H9 (cell line): ENCODE data around the gene FAAH. TPM values are rescaled to one million over a fixed set of nuclear protein-coding genes. Genes with fewer than 3 reads are reported as not detected.

Source experiments
- DNase-seq: peaks from one replicate; pipeline ENCODE4 v3.0.0-alpha.2; 2017
- H2AFZ ChIP-seq: one replicate; pipeline ENCODE4 v1.6.1; 2013; ENCODE audit warnings: mild to moderate bottlenecking, low read length, control low read depth, moderate library complexity
- H2AK5ac ChIP-seq: 2 replicates; pipeline ENCODE4 v1.6.1; 2013; ENCODE audit warnings: low read length, control low read depth, mixed read lengths; ENCODE audit not compliant: insufficient read length
- H2BK120ac ChIP-seq: one replicate; pipeline ENCODE4 v1.6.1; 2013; ENCODE audit warnings: low read depth, mild to moderate bottlenecking, low read length, control low read depth, inconsistent platforms; ENCODE audit not compliant: poor library complexity, severe bottlenecking
- H2BK12ac ChIP-seq: 2 replicates; pipeline ENCODE4 v1.6.1; 2013; ENCODE audit warnings: low read length, control low read depth, mixed read lengths, low read depth; ENCODE audit not compliant: insufficient read length
- H2BK15ac ChIP-seq: 2 replicates; pipeline ENCODE4 v1.6.1; 2013; ENCODE audit warnings: low read depth, low read length, control low read depth
- H2BK20ac ChIP-seq: one replicate; pipeline ENCODE4 v1.6.1; 2013; ENCODE audit warnings: low read depth, mild to moderate bottlenecking, low read length, control low read depth, inconsistent platforms; ENCODE audit not compliant: poor library complexity, severe bottlenecking
- H2BK5ac ChIP-seq: 2 replicates; pipeline ENCODE4 v1.6.1; 2013; ENCODE audit warnings: low read length, control low read depth, mixed read lengths; ENCODE audit not compliant: insufficient read length
- H3K14ac ChIP-seq: 2 replicates; pipeline ENCODE4 v1.6.1; 2013; ENCODE audit warnings: low read length, control low read depth; ENCODE audit not compliant: insufficient read depth
- H3K18ac ChIP-seq: 2 replicates; pipeline ENCODE4 v1.6.1; 2013; ENCODE audit warnings: low read depth, mild to moderate bottlenecking, mixed read lengths, low read length, control low read depth; ENCODE audit not compliant: insufficient read length
- H3K23ac ChIP-seq: 2 replicates; pipeline ENCODE4 v1.6.1; 2013; ENCODE audit warnings: low read length, control low read depth, mixed read lengths, low read depth; ENCODE audit not compliant: insufficient read length
- H3K23me2 ChIP-seq: 2 replicates; pipeline ENCODE4 v1.6.1; 2013; ENCODE audit warnings: low read depth, mild to moderate bottlenecking, mixed read lengths, low read length, control low read depth; ENCODE audit not compliant: insufficient read length, poor library complexity, severe bottlenecking
- H3K27ac ChIP-seq: 2 replicates; pipeline ENCODE4 v1.5.1; 2013; ENCODE audit warnings: low read length, control low read depth, mixed read lengths, low read depth; ENCODE audit not compliant: insufficient read length
- H3K27me3 ChIP-seq: 2 replicates; pipeline ENCODE4 v1.6.1; 2013; ENCODE audit warnings: low read length, control low read depth, inconsistent platforms; ENCODE audit not compliant: insufficient read depth
- H3K4ac ChIP-seq: 2 replicates; pipeline ENCODE4 v1.6.1; 2013; ENCODE audit warnings: low read depth, mild to moderate bottlenecking, control low read depth, inconsistent platforms, low read length, moderate library complexity
- H3K4me1 ChIP-seq: 2 replicates; pipeline ENCODE4 v1.6.1; 2013; ENCODE audit warnings: low read length, control low read depth, inconsistent platforms; ENCODE audit not compliant: insufficient read depth
- H3K4me2 ChIP-seq: 2 replicates; pipeline ENCODE4 v1.6.1; 2013; ENCODE audit warnings: low read length, control low read depth, mixed read lengths; ENCODE audit not compliant: insufficient read length, insufficient read depth
- H3K56ac ChIP-seq: 2 replicates; pipeline ENCODE4 v1.6.1; 2013; ENCODE audit warnings: low read depth, mild to moderate bottlenecking, mixed read lengths, low read length, control low read depth; ENCODE audit not compliant: insufficient read length
- H3K79me1 ChIP-seq: 2 replicates; pipeline ENCODE4 v1.6.1; 2013; ENCODE audit warnings: low read depth, mild to moderate bottlenecking, moderate library complexity, low read length, control low read depth, inconsistent platforms; ENCODE audit not compliant: insufficient read depth, poor library complexity, severe bottlenecking
- H3K79me2 ChIP-seq: 2 replicates; pipeline ENCODE4 v1.6.1; 2013; ENCODE audit warnings: low read length, control low read depth, inconsistent platforms; ENCODE audit not compliant: insufficient read depth
- H3K9ac ChIP-seq: 2 replicates; pipeline ENCODE4 v1.6.1; 2013; ENCODE audit warnings: low read length, control low read depth, mixed read lengths; ENCODE audit not compliant: insufficient read length; ENCODE audit errors: extremely low read depth
- H3K9me3 ChIP-seq: one replicate; pipeline ENCODE4 v1.6.1; 2013; ENCODE audit warnings: low read depth, low read length, inconsistent platforms; ENCODE audit not compliant: control insufficient read depth
- H3T11ph ChIP-seq: one replicate; pipeline ENCODE4 v1.6.1; 2013; ENCODE audit warnings: mild to moderate bottlenecking, low read length, control low read depth, inconsistent platforms
- H4K20me1 ChIP-seq: one replicate; pipeline ENCODE4 v1.6.1; 2013; ENCODE audit not compliant: control insufficient read depth, insufficient read length, insufficient read depth
- H4K5ac ChIP-seq: 2 replicates; pipeline ENCODE4 v1.6.1; 2013; ENCODE audit warnings: low read depth, mild to moderate bottlenecking, mixed read lengths, low read length, control low read depth; ENCODE audit not compliant: insufficient read length
- H4K8ac ChIP-seq: replicated peaks from 2 replicates; pipeline ENCODE4 v1.6.1; 2013; ENCODE audit warnings: low read length, control low read depth, mixed read lengths, low read depth; ENCODE audit not compliant: insufficient read length
- H4K91ac ChIP-seq: 2 replicates; pipeline ENCODE4 v1.6.1; 2013; ENCODE audit warnings: low read depth, mild to moderate bottlenecking, moderate library complexity, mixed read lengths, low read length, control low read depth; ENCODE audit not compliant: insufficient read length
- H3K27ac Mint-ChIP-seq, 3 experiments: 2 replicates in 2 of 3; 3 replicates in 1 of 3; pipeline ENCODE4 v1.8.0; 2020 to 2021; ENCODE audit warnings: mixed read lengths in 3 of 3, mild to moderate bottlenecking in 1 of 3, moderate library complexity in 1 of 3
- H3K27me3 Mint-ChIP-seq: 2 replicates; pipeline ENCODE4 v1.8.0; 2021; ENCODE audit warnings: low read depth, mild to moderate bottlenecking, moderate library complexity, mixed read lengths
- H3K36me3 Mint-ChIP-seq, 3 experiments: 2 replicates in 2 of 3; 3 replicates in 1 of 3; pipeline ENCODE4 v1.8.0; 2020 to 2021; ENCODE audit warnings: low read depth in 3 of 3, mixed read lengths in 3 of 3; ENCODE audit not compliant: insufficient read depth in 1 of 3
- H3K4me1 Mint-ChIP-seq, 2 experiments: 2 replicates each; pipeline ENCODE4 v1.8.0; 2020; ENCODE audit warnings: mixed read lengths in 2 of 2
- H3K4me3 Mint-ChIP-seq, 2 experiments: 2 replicates in 1 of 2; 3 replicates in 1 of 2; pipeline ENCODE4 v1.8.0; 2020 to 2021; ENCODE audit warnings: mild to moderate bottlenecking in 2 of 2, mixed read lengths in 2 of 2, moderate library complexity in 1 of 2
- H3K9me3 Mint-ChIP-seq, 2 experiments: 2 replicates in 1 of 2; 3 replicates in 1 of 2; pipeline ENCODE4 v1.8.0; 2020; ENCODE audit warnings: mild to moderate bottlenecking in 2 of 2, mixed read lengths in 2 of 2, moderate library complexity in 1 of 2
- CTCF ChIP-seq: fragments of 200-600 bp; sonication (generic); conservative IDR thresholded peaks from 3 replicates; pipeline ENCODE4 v1.8.0; 2021; ENCODE audit warnings: antibody characterized with exemption, mild to moderate bottlenecking
- WGBS: extraction: QIAGEN DNeasy Blood & Tissue Kit; methylation state at CpG from one replicate; pipeline ENCODE4 v1.1.7; 2013; ENCODE audit warnings: missing lambda C conversion rate, low lambda C conversion rate, mixed read lengths; ENCODE audit not compliant: insufficient read length; ENCODE audit errors: extremely low coverage; 5-methylcytosine and 5-hydroxymethylcytosine counted together
- total RNA-seq: library from RNA; stranded (reverse); gene quantifications from 2 replicates; pipeline ENCODE4 v1.2.1, GENCODE V29; 2021

The FAAH gene
- total RNA-seq, 1 experiment from 2014 or later: 18.9 TPM

GRCh38 chr1:46369542-46370213 lies 24.4 kb upstream of the FAAH start:
- Mint-ChIP-seq H3K9me3 (no peaks in the 10 kb centered on the region), H3K27me3 (no peaks in the 10 kb centered on the region; the same call in 1 of the 2 replicates), H3K27ac (peak overlapping the region in 2 of 3 experiments; percentile 9 to 28; a peak in 4 of 7 replicates), H3K36me3 (peaks cover 4 to 17% (median 5%) of the 10 kb centered on the region in 3 experiments; a peak in 5 of 7 replicates), H3K4me3 (no peak overlapping the region), H3K4me1 (peaks cover 5 to 7% of the 10 kb centered on the region in 2 experiments)
- H3K4me2 ChIP-seq: no peak overlapping the region
- no peaks in the 10 kb centered on the region; the same call in 1 of the 2 replicates for H3K79me2 ChIP-seq
- no peak for TF ChIP-seq CTCF
- H2BK20ac ChIP-seq: no peak overlapping the region
- H3K79me1 ChIP-seq: no peaks in the 10 kb centered on the region
- H4K20me1 ChIP-seq: no peaks in the 10 kb centered on the region
- no peak overlapping the region for H4K91ac ChIP-seq
- no peaks in the 10 kb centered on the region for H3K27me3 ChIP-seq
- H3K23me2 ChIP-seq: no peaks in the 10 kb centered on the region
- no peak overlapping the region for H2BK120ac ChIP-seq
- no peak overlapping the region for H3T11ph ChIP-seq
- no peak overlapping the region for H3K14ac ChIP-seq
- H2BK12ac ChIP-seq: no peak overlapping the region
- H3K4me1 ChIP-seq: no peaks in the 10 kb centered on the region
- no CpG with 5 or more reads among the region's 4 CpGs for whole genome bisulfite sequencing
- no peak overlapping the region for H3K18ac ChIP-seq
- H2BK5ac ChIP-seq: no peak overlapping the region
- H2AFZ ChIP-seq: no peak overlapping the region
- H3K9ac ChIP-seq: no peak overlapping the region
- no peak overlapping the region for H4K5ac ChIP-seq
- no peak overlapping the region for H3K27ac ChIP-seq
- H3K4ac ChIP-seq: no peak overlapping the region
- no peak overlapping the region for H3K23ac ChIP-seq
- no peaks in the 10 kb centered on the region for H3K9me3 ChIP-seq
- no peak overlapping the region for H2AK5ac ChIP-seq
- no peak for DNase-seq
- H2BK15ac ChIP-seq: no peak overlapping the region
- H3K56ac ChIP-seq: no peak overlapping the region
- H4K8ac ChIP-seq: no peak overlapping the region
